Tibial nerve (tissue), 4 donors: ENCODE measurements around the gene SLC2A3.

Source experiments
- EP300 ChIP-seq, 2 donors: sonication (generic); formaldehyde crosslinking; IDR thresholded peaks; one replicate each; pipeline ENCODE4 v1.6.1; 2017; ENCODE audit warnings: antibody characterized with exemption in 2 of 2, mild to moderate bottlenecking in 1 of 2
- TF ChIP-seq, protein P1 (sequence below), 5 experiments: fragments of 200-600 bp in 3 of 5; fragments of 450-650 bp in 2 of 5; sonication (generic) in 3 of 5; IDR thresholded peaks; one replicate each; pipeline ENCODE4 v1.5.1; 2016 to 2019; ENCODE audit warnings: antibody characterized with exemption in 5 of 5, mild to moderate bottlenecking in 3 of 5, moderate library complexity in 2 of 5

DNA sequence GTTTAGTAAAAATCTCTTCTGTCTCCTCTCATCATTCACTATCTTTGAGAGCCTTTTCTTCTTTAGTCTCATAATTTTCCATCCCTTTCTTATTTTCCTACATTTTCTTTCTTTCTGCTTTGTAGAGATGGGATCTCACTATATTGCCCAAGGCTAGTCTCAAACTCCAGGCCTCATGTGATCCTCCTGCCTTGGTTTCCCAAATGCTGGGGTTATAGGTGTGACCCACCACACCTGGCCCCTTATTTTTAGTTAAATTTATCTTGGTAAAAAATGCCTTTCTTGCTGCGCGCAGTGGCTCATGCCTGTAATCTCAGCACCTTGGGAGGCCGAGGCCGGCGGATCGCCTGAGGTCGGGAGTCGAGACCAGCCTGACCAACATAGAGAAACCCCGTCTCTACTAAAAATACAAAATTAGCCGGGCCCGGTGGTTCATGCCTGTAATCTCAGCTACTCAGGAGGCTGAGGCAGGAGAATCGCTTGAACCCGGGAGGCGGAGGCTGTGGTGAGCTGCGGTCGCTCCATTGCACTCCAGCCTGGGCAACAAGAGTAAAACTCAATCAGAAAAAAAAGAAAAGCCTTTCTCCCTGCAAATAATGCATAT lies 996 bp downstream of the SLC2A3 start:
- TF ChIP-seq, protein P1, sequence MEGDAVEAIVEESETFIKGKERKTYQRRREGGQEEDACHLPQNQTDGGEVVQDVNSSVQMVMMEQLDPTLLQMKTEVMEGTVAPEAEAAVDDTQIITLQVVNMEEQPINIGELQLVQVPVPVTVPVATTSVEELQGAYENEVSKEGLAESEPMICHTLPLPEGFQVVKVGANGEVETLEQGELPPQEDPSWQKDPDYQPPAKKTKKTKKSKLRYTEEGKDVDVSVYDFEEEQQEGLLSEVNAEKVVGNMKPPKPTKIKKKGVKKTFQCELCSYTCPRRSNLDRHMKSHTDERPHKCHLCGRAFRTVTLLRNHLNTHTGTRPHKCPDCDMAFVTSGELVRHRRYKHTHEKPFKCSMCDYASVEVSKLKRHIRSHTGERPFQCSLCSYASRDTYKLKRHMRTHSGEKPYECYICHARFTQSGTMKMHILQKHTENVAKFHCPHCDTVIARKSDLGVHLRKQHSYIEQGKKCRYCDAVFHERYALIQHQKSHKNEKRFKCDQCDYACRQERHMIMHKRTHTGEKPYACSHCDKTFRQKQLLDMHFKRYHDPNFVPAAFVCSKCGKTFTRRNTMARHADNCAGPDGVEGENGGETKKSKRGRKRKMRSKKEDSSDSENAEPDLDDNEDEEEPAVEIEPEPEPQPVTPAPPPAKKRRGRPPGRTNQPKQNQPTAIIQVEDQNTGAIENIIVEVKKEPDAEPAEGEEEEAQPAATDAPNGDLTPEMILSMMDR (IDR thresholded peaks at IDR 0.05): no peak
- no peak for TF ChIP-seq EP300 (IDR thresholded peaks at IDR 0.05)
